HepG2 (cell line): Measurements from ENCODE around the gene MECR.

Experiments
- EP300 ChIP-seq, 3 experiments: sonication (generic) in 1 of 3; formaldehyde crosslinking in 1 of 3; IDR thresholded peaks; 2 replicates each; pipeline versions ENCODE4 v1.5.1 to v1.6.1; 2011 to 2020; ENCODE audit warnings: low read depth in 2 of 3, low read length in 2 of 3, borderline replicate concordance in 1 of 3, improper control_type of control experiment in 1 of 3, mild to moderate bottlenecking in 1 of 3, missing genetic modification reagents in 1 of 3, moderate library complexity in 1 of 3
- ETV6 ChIP-seq: sonication (generic); formaldehyde crosslinking; conservative IDR thresholded peaks from 2 replicates; pipeline ENCODE4 v1.4.0; 2020; ENCODE audit warnings: missing genetic modification reagents
- MIER3 ChIP-seq: IDR thresholded peaks from 2 replicates; pipeline ENCODE4 v1.6.1; 2016; ENCODE audit warnings: missing compliant biosample characterization, borderline replicate concordance
- MNT ChIP-seq: fragments of 450-650 bp; IDR thresholded peaks from 2 replicates; pipeline ENCODE4 v1.6.1; 2016
- TF ChIP-seq, protein P1 (sequence below): sonication (generic); formaldehyde crosslinking; IDR thresholded peaks from 2 replicates; pipeline ENCODE4 v1.5.0; 2020; ENCODE audit warnings: mild to moderate bottlenecking, missing genetic modification reagents, moderate library complexity
- TF ChIP-seq, protein P2 (sequence below): sonication (generic); formaldehyde crosslinking; IDR thresholded peaks from 2 replicates; pipeline ENCODE4 v1.4.0; 2020; ENCODE audit warnings: mild to moderate bottlenecking, missing genetic modification reagents
- TF ChIP-seq, protein P3 (sequence below): fragments of 450-650 bp; IDR thresholded peaks from 2 replicates; pipeline ENCODE4 v1.6.1; 2017; ENCODE audit warnings: mild to moderate bottlenecking

GRCh38 chr1:29245261-29245660 lies 14.5 kb upstream of the MECR start:
- TF ChIP-seq MNT (no peak), ETV6 (no peak), EP300 (IDR thresholded peaks at IDR 0.05; ENCODE audit: low read depth in 2 of 2, low read length in 2 of 2) (no peak), EP300 (CRISPR knock-in tag; IDR thresholded peaks at IDR 0.05; ENCODE audit: borderline replicate concordance) (no peak), MIER3 (CRISPR knock-in tag) (no peak)
- TF ChIP-seq, protein P1, sequence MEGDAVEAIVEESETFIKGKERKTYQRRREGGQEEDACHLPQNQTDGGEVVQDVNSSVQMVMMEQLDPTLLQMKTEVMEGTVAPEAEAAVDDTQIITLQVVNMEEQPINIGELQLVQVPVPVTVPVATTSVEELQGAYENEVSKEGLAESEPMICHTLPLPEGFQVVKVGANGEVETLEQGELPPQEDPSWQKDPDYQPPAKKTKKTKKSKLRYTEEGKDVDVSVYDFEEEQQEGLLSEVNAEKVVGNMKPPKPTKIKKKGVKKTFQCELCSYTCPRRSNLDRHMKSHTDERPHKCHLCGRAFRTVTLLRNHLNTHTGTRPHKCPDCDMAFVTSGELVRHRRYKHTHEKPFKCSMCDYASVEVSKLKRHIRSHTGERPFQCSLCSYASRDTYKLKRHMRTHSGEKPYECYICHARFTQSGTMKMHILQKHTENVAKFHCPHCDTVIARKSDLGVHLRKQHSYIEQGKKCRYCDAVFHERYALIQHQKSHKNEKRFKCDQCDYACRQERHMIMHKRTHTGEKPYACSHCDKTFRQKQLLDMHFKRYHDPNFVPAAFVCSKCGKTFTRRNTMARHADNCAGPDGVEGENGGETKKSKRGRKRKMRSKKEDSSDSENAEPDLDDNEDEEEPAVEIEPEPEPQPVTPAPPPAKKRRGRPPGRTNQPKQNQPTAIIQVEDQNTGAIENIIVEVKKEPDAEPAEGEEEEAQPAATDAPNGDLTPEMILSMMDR (CRISPR knock-in tag): no peak
- TF ChIP-seq, protein P2, sequence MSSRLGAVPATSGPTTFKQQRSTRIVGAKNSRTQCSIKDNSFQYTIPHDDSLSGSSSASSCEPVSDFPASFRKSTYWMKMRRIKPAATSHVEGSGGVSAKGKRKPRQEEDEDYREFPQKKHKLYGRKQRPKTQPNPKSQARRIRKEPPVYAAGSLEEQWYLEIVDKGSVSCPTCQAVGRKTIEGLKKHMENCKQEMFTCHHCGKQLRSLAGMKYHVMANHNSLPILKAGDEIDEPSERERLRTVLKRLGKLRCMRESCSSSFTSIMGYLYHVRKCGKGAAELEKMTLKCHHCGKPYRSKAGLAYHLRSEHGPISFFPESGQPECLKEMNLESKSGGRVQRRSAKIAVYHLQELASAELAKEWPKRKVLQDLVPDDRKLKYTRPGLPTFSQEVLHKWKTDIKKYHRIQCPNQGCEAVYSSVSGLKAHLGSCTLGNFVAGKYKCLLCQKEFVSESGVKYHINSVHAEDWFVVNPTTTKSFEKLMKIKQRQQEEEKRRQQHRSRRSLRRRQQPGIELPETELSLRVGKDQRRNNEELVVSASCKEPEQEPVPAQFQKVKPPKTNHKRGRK (CRISPR knock-in tag): no peak
- TF ChIP-seq, protein P3, sequence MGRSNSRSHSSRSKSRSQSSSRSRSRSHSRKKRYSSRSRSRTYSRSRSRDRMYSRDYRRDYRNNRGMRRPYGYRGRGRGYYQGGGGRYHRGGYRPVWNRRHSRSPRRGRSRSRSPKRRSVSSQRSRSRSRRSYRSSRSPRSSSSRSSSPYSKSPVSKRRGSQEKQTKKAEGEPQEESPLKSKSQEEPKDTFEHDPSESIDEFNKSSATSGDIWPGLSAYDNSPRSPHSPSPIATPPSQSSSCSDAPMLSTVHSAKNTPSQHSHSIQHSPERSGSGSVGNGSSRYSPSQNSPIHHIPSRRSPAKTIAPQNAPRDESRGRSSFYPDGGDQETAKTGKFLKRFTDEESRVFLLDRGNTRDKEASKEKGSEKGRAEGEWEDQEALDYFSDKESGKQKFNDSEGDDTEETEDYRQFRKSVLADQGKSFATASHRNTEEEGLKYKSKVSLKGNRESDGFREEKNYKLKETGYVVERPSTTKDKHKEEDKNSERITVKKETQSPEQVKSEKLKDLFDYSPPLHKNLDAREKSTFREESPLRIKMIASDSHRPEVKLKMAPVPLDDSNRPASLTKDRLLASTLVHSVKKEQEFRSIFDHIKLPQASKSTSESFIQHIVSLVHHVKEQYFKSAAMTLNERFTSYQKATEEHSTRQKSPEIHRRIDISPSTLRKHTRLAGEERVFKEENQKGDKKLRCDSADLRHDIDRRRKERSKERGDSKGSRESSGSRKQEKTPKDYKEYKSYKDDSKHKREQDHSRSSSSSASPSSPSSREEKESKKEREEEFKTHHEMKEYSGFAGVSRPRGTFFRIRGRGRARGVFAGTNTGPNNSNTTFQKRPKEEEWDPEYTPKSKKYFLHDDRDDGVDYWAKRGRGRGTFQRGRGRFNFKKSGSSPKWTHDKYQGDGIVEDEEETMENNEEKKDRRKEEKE: no peak
